Liver (tissue), 9 donors: ENCODE results near the gene NXPE4. TPM values are rescaled to one million over a fixed set of nuclear protein-coding genes. Genes with fewer than 3 reads are reported as not detected.

Experiments
- DNase-seq: peaks from one replicate; pipeline ENCODE4 v3.0.0-alpha.2; 2017; ENCODE audit warnings: low spot score
- H3K27ac ChIP-seq, 2 donors: one replicate each; pipeline ENCODE4 v1.7.0; 2013; ENCODE audit warnings: inconsistent platforms in 2 of 2, low read length in 2 of 2, control low read depth in 1 of 2, low read depth in 1 of 2, mild to moderate bottlenecking in 1 of 2
- H3K27me3 ChIP-seq, 4 donors: one replicate each; pipeline versions ENCODE4 v1.6.1 to v1.7.0; 2013; ENCODE audit warnings: low read length in 3 of 4, inconsistent platforms in 1 of 4, mild to moderate bottlenecking in 1 of 4, moderate library complexity in 1 of 4; ENCODE audit not compliant: control insufficient read depth in 4 of 4, insufficient read depth in 4 of 4
- H3K36me3 ChIP-seq, 4 donors: one replicate each; pipeline versions ENCODE4 v1.6.1 to v1.7.0; 2013; ENCODE audit warnings: low read length in 3 of 4, mild to moderate bottlenecking in 3 of 4, low read depth in 1 of 4, moderate library complexity in 1 of 4; ENCODE audit not compliant: control insufficient read depth in 4 of 4, insufficient read depth in 3 of 4
- H3K4me1 ChIP-seq, 4 donors: one replicate each; pipeline versions ENCODE4 v1.6.1 to v1.7.0; 2013; ENCODE audit warnings: low read length in 3 of 4, mild to moderate bottlenecking in 3 of 4, moderate library complexity in 1 of 4; ENCODE audit not compliant: control insufficient read depth in 4 of 4, insufficient read depth in 4 of 4
- H3K4me3 ChIP-seq, 3 donors: one replicate each; pipeline versions ENCODE4 v1.6.1 to v1.7.0; 2013; ENCODE audit warnings: low read length in 3 of 3, control low read depth in 1 of 3, low read depth in 1 of 3, mild to moderate bottlenecking in 1 of 3
- H3K9ac ChIP-seq, 2 donors: one replicate each; pipeline ENCODE4 v1.7.0; 2013; ENCODE audit warnings: low read length in 2 of 2, mild to moderate bottlenecking in 2 of 2, moderate library complexity in 2 of 2, control low read depth in 1 of 2, low read depth in 1 of 2
- H3K9me3 ChIP-seq, 4 donors: one replicate each; pipeline versions ENCODE4 v1.6.1 to v1.7.0; 2013; ENCODE audit warnings: low read length in 3 of 4; ENCODE audit not compliant: control insufficient read depth in 4 of 4
- ATF3 ChIP-seq: IDR thresholded peaks from 2 replicates; pipeline ENCODE4 v1.6.1; 2016; ENCODE audit warnings: antibody characterized with exemption
- CTCF ChIP-seq: fragments of 150-350 bp; IDR thresholded peaks from 2 replicates; pipeline ENCODE4 v1.5.1; 2017; ENCODE audit warnings: improper control_type of control experiment, low read depth, low read length; ENCODE audit not compliant: missing input control
- EGR1 ChIP-seq, 2 donors: IDR thresholded peaks; 2 replicates each; pipeline ENCODE4 v1.6.1; 2016 to 2018; ENCODE audit warnings: antibody characterized with exemption in 2 of 2, low read depth in 2 of 2
- FOXA2 ChIP-seq: IDR thresholded peaks from 2 replicates; pipeline ENCODE4 v1.6.1; 2016; ENCODE audit warnings: antibody characterized with exemption
- GABPA ChIP-seq, 2 donors: IDR thresholded peaks in 1 of 2; conservative IDR thresholded peaks in 1 of 2; 2 replicates each; pipeline ENCODE4 v1.6.1; 2016; ENCODE audit warnings: antibody characterized with exemption in 2 of 2, mild to moderate bottlenecking in 1 of 2, moderate library complexity in 1 of 2
- HNF4A ChIP-seq, 2 donors: conservative IDR thresholded peaks; 2 replicates each; pipeline ENCODE4 v1.6.1; 2016; ENCODE audit warnings: antibody characterized with exemption in 2 of 2, mild to moderate bottlenecking in 2 of 2
- HNF4G ChIP-seq: IDR thresholded peaks from 2 replicates; pipeline ENCODE4 v1.6.1; 2016; ENCODE audit warnings: antibody characterized with exemption
- JUND ChIP-seq, 2 donors: IDR thresholded peaks; 2 replicates each; pipeline ENCODE4 v1.6.1; 2016; ENCODE audit warnings: antibody characterized with exemption in 2 of 2
- MAX ChIP-seq: IDR thresholded peaks from 2 replicates; pipeline ENCODE4 v1.6.1; 2016; ENCODE audit warnings: antibody characterized with exemption
- NR2F2 ChIP-seq: IDR thresholded peaks from 2 replicates; pipeline ENCODE4 v1.6.1; 2016; ENCODE audit warnings: antibody characterized with exemption
- RAD21 ChIP-seq, 2 donors: IDR thresholded peaks; 2 replicates each; pipeline ENCODE4 v1.6.1; 2016; ENCODE audit warnings: antibody characterized with exemption in 2 of 2, mild to moderate bottlenecking in 2 of 2
- REST ChIP-seq: IDR thresholded peaks from 2 replicates; pipeline ENCODE4 v1.6.1; 2016; ENCODE audit warnings: antibody characterized with exemption, mild to moderate bottlenecking
- RXRA ChIP-seq, 2 donors: IDR thresholded peaks; 2 replicates each; pipeline ENCODE4 v1.6.1; 2017 to 2018; ENCODE audit warnings: antibody characterized with exemption in 2 of 2, mild to moderate bottlenecking in 1 of 2
- SP1 ChIP-seq: IDR thresholded peaks from 2 replicates; pipeline ENCODE4 v1.6.1; 2018; ENCODE audit warnings: antibody characterized with exemption, mild to moderate bottlenecking
- TAF1 ChIP-seq: conservative IDR thresholded peaks from 2 replicates; pipeline ENCODE4 v1.6.1; 2016; ENCODE audit warnings: antibody characterized with exemption, mild to moderate bottlenecking
- YY1 ChIP-seq: IDR thresholded peaks from 2 replicates; pipeline ENCODE4 v1.6.1; 2016; ENCODE audit warnings: antibody characterized with exemption, mild to moderate bottlenecking
- ZBTB33 ChIP-seq: IDR thresholded peaks from 2 replicates; pipeline ENCODE4 v1.6.1; 2016; ENCODE audit warnings: antibody characterized with exemption
- WGBS: extraction: QIAGEN DNeasy Blood & Tissue Kit; methylation state at CpG from one replicate; pipeline ENCODE4 v1.1.7; 2013; 5-methylcytosine and 5-hydroxymethylcytosine counted together
- polyA plus RNA-seq, 2 donors: library from polyadenylated mRNA; stranded (reverse) in 1 of 2; unstranded in 1 of 2; fragments of 200-250 nt in 1 of 2; fragments of >200 nt in 1 of 2; fragmentation: Nextera tagmentation in 1 of 2; extraction: Ambion mirVana in 1 of 2; gene quantifications; one replicate each; pipeline versions ENCODE4 v1.2.1 to v1.2.3, GENCODE V29; 2013 to 2015
- total RNA-seq, 2 donors: library from RNA; depleted of rRNA; stranded (reverse); fragments of >200 nt; gene quantifications; one replicate each; pipeline ENCODE4 v1.2.3, GENCODE V29; 2014
- donor health status: healthy.
- donor health status: healthy.
- donor health status: healthy.
- donor health status: healthy.
- donor health status: healthy.

The NXPE4 gene
- total and polyA plus RNA-seq, 4 donors = not detected

GRCh38 chr11:114562166-114562916, 33.2 kb downstream of the NXPE4 start:
- H3K4me1 ChIP-seq = no peaks in the 10 kb centered on the region
- no peaks in the 10 kb centered on the region for H3K36me3 ChIP-seq
- H3K27ac ChIP-seq = no peak overlapping the region
- H3K9me3 ChIP-seq = no peaks in the 10 kb centered on the region
- H3K27me3 ChIP-seq = no peaks in the 10 kb centered on the region
- H3K9ac ChIP-seq = no peak overlapping the region
- 34% methylated on average over 3 of the region's 3 CpGs for WGBS
- no peak for DNase-seq
- H3K4me3 ChIP-seq = no peak overlapping the region
- TF ChIP-seq TAF1 = no peak

GRCh38 chr11:114559425-114560310, 35.9 kb downstream of the NXPE4 start, which contains the start of gene NXPE1:
TSS of gene NXPE1 (minus strand) at chr11:114559881. CDS start at chr11:114551201, 8,680 bp downstream.
- H3K9me3 ChIP-seq = no peaks in the 10 kb centered on the region
- TF ChIP-seq ATF3 = no peak
- TF ChIP-seq YY1 = no peak
- TF ChIP-seq RAD21 (IDR thresholded peaks at IDR 0.05) = no peak
- TF ChIP-seq NR2F2 = no peak
- no peak for TF ChIP-seq RXRA (IDR thresholded peaks at IDR 0.05)
- no peak for TF ChIP-seq HNF4G
- TF ChIP-seq ZBTB33 = no peak
- no peak for TF ChIP-seq EGR1 (IDR thresholded peaks at IDR 0.05; ENCODE audit: low read depth in 2 of 2)
- no peak for TF ChIP-seq JUND (IDR thresholded peaks at IDR 0.05)
- no peak for TF ChIP-seq MAX
- TF ChIP-seq SP1 = no peak
- no peak within 1 kb of the TSS for H3K27ac ChIP-seq
- H3K36me3 ChIP-seq = no peaks in the 10 kb centered on the region
- 66% methylated on average over 4 of the region's 4 CpGs for whole genome bisulfite sequencing
- no peak within 1 kb of the TSS for H3K4me3 ChIP-seq
- DNase-seq = no peak
- no peaks in the 10 kb centered on the region for H3K4me1 ChIP-seq
- no peak within 1 kb of the TSS for H3K9ac ChIP-seq
- no peaks in the 10 kb centered on the region for H3K27me3 ChIP-seq

- Histone ChIP-seq H3K4me3 (no peak overlapping the region), H3K9me3 (no peaks in the 10 kb centered on the region), H3K27me3 (no peaks in the 10 kb centered on the region), H3K27ac (no peak overlapping the region), H3K36me3 (no peaks in the 10 kb centered on the region), H3K9ac (no peak overlapping the region), H3K4me1 (no peaks in the 10 kb centered on the region)
- no peak for TF ChIP-seq TAF1
- TF ChIP-seq HNF4A (conservative IDR thresholded peaks at IDR 0.05) = no peak
- TF ChIP-seq REST = no peak
- no peak for TF ChIP-seq RAD21 (IDR thresholded peaks at IDR 0.05)
- TF ChIP-seq FOXA2 = no peak
- no peak for TF ChIP-seq NR2F2
- no peak for TF ChIP-seq YY1
- TF ChIP-seq CTCF = no peak
- TF ChIP-seq HNF4G = no peak
- TF ChIP-seq GABPA (IDR thresholded peaks at IDR 0.05 in 1 of 2, conservative IDR thresholded peaks at IDR 0.05 in 1 of 2) = no peak
- TF ChIP-seq MAX = no peak
- TF ChIP-seq SP1 = no peak
- no peak for TF ChIP-seq ATF3
- 50% methylated on average over 1 of the region's 1 CpG for WGBS
- DNase-seq = no peak
Measured at GRCh38 chr11:114556135-114556534, 39.5 kb downstream of the NXPE4 start.
